ENCODE results near the gene ZBED4.
"Not testable (repeated sequence)": the region's sequence is repeated elsewhere in the genome, so short reads cannot be mapped to it uniquely, and the experiment has no call there.

ZBED4 gene, protein sequence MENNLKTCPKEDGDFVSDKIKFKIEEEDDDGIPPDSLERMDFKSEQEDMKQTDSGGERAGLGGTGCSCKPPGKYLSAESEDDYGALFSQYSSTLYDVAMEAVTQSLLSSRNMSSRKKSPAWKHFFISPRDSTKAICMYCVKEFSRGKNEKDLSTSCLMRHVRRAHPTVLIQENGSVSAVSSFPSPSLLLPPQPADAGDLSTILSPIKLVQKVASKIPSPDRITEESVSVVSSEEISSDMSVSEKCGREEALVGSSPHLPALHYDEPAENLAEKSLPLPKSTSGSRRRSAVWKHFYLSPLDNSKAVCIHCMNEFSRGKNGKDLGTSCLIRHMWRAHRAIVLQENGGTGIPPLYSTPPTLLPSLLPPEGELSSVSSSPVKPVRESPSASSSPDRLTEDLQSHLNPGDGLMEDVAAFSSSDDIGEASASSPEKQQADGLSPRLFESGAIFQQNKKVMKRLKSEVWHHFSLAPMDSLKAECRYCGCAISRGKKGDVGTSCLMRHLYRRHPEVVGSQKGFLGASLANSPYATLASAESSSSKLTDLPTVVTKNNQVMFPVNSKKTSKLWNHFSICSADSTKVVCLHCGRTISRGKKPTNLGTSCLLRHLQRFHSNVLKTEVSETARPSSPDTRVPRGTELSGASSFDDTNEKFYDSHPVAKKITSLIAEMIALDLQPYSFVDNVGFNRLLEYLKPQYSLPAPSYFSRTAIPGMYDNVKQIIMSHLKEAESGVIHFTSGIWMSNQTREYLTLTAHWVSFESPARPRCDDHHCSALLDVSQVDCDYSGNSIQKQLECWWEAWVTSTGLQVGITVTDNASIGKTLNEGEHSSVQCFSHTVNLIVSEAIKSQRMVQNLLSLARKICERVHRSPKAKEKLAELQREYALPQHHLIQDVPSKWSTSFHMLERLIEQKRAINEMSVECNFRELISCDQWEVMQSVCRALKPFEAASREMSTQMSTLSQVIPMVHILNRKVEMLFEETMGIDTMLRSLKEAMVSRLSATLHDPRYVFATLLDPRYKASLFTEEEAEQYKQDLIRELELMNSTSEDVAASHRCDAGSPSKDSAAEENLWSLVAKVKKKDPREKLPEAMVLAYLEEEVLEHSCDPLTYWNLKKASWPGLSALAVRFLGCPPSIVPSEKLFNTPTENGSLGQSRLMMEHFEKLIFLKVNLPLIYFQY

DNA sequence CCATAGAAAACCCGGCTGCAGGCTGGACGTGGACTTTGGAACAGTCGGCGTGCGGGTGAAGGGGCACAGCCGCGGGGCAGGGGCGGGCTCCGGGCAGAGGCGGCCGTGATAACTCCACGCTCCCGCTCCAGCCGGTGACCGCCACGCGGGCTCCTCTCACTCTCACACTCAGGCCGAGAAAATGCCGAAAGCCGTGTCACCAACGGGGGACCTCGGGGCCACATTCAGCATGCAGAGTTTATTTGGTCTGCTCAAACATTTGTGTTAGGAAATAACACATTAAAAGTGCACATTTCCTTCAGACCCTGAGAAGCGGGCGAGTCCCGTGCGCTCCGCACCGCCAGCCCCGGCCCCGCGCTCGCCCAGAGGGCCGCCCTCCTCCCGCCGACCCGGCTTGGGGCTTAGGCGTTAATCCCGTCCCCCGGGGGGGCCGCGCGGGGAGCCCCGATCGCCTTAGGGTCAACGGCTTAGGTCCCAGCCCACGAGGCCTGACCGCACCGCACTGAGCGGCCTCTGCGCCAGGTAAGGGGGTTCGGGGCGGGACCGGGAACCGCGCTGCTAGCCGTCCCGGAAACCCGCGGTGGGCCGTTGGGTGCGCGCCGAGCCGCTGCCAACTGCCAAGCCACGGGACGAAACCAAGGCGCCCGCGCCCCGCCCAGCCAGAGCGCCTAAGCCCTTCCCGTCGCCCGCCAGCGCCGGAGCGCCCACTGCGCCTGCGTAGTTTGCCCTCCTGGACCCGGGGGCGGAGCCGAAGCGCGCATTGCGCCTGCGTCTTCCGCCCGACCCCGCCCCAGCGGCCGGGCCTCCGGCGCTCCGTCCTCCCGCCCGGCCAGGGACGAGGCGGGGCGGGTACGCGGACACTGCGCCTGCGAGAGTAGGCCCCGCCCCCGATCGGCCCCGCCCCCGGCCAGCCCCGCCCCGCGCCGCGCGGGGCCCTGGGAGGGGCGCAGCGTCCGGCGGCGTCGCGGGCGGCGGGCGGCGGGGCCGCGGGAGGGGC lies at the start of gene ZBED4:
Gene ZBED4 (plus strand): TSS at position 947 of the 997 bp plus-strand sequence. CDS start 29,819 bp downstream, outside the sequence.
- H3K4me3 ChIP-seq (ENCODE audit: low read length): peak within 1 kb of the TSS; percentile 94
- no peak for TF ChIP-seq ZNF274 (IDR thresholded peaks at IDR 0.05; ENCODE audit: low read depth, low read length)

DNA sequence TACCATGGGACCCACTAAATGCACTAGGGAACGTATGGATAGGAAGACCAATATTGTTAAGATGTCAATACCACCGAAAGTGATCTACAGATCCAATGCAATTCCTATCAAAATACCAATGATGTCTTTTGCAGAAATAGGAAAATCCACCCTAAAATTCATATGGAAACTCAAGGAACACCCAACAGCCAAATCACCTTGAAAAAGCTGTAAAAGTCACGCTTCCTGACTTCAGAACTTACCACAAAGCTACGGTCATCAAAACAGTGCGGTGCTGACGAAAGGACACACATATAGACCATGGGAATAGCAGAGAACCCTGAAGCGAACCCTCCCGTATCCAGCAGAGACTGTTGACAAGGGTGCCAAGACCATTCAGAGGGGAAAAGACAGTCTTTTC lies 46.5 kb upstream of the ZBED4 start:
- H3K4me3 ChIP-seq (ENCODE audit: low read length): no peak overlapping the region
- no peak for TF ChIP-seq ZNF274 (IDR thresholded peaks at IDR 0.05; ENCODE audit: low read depth, low read length)

DNA sequence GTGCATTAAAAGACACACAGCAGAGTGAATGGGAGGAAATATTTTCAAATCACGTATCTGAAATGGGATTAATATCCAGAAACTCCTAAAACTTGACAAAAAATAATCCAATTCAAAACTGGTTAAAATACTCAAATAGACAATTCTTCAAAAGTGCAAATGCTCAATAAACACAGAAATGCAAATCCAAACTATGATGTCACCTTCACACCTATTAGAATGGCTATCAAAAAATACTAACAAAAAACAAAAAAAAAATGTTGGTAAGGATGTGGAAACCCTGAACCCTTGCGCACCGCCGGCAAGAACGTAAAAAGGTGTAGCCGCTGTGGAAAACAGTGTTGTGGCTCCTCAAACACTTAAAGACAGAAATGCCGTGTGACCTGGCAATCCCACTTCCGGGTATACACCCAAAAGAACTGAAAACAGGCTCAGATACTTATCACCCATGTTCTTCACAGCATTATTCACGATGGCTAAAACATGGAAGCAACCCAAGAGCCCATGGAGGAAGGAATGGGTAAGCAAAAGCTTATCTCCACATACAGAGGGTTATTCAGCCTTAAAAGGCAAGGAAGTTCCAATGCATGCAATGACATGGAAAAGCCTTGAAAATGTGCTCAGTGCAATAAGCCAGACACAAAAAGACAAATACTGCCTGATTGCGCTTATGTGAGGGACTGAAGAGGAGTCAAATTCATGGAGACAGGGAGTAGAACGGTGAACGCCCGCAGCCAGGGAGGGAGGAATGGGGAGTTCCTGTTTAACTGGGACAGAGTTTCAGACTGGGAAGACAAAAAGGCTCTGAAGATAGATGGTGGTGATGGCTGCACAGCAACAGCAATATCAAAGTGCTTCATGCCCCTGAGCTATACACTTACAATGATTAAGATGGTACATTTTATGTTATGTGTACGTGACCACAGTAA lies 45.6 kb upstream of the ZBED4 start:
- TF ChIP-seq ZNF274 (IDR thresholded peaks at IDR 0.05; ENCODE audit: low read depth, low read length): no peak

DNA sequence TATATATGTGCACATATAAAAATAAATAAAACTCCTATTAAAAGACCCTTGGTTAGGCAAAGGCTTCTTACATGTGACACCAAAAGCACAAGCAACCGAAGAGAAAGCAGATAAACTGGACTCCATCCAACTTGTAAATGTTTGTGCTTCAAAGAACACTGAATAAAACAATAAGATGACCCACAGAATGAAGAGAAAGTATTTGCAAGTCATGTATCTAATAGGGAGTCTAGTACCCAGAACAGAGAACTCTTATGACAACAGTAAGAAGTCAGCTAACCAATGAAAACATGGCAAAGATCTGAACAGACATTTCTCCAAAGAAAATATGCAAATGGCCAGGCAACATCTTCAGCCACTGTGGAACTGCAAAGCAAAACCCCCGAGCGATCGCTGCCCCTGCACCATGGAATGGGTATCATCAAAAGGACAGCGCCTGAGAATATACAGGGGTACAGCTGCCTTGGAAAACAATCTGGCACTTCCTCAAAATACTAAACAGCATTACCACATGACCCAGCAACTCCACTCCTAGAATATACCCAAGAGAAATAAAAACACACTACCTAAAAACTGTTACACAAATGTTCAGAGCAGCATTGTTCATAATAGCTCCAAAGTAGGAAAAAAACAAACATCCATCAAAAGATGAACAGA lies 43.2 kb upstream of the ZBED4 start:
- TF ChIP-seq ZNF274 (IDR thresholded peaks at IDR 0.05; ENCODE audit: low read depth, low read length): no peak
- no peak overlapping the region for H3K4me3 ChIP-seq (ENCODE audit: low read length)

More for the DNA sequence above, 45.6 kb upstream of the ZBED4 start:
- H3K4me3 ChIP-seq (ENCODE audit: low read length): no peak overlapping the region

DNA sequence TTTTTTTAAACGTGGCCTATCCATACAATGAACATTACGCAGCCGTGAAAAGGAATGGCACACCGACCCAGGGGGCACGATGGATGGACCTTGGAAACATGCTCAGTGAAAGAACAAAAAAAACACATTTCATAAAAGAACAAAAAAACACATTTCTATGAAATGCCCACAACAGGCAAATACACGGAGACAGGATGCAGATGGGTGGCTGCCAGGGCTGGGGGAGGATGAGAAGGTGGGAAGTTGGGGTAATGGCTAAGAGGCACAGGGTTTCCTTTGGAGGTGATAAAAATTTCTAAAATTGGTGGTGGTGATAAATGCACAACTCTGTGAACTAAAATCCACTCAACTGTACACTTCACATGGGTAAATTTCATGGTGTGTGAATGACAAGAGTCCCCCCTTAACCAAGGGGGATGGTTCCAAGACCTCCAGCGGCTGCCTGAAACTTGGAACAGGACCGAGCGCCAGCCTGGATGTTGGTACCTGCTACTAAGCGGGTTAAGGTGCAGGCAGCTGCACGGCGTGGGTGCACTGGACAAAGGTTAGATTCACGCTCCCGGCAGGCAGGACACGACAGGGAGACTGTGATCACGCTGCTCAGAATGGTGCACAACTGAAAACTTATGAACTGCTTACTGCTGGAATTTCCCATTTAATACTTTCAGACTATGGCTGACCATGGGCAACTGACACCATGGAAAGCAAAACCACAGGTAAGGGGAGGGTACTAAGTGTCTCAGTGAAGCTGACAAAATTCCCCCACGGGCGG lies 42.4 kb upstream of the ZBED4 start:
- TF ChIP-seq ZNF274 (IDR thresholded peaks at IDR 0.05; ENCODE audit: low read depth, low read length): no peak
- peak overlapping the region; percentile 5; the same call in 1 of the 2 replicates for H3K4me3 ChIP-seq (ENCODE audit: low read length)

DNA sequence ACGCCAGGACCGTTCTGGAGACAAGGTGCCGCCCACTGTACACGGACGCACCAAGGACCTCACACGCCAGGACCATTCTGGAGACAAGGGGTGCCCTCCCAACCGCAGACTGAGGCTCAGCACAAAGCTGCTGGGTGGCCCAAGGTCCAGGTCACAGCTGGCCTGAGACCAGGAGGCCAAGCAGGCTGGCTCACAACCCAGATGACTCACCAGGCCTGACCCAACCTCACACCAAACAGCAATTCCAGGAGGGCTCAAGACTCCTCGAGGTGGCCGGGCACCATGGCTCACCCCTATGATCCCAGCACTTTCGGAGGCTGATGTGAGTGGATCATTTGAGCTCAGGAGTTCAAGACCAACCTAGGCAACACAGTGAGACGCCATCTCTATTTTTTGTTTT lies 40.8 kb upstream of the ZBED4 start:
- no peak for TF ChIP-seq ZNF274 (IDR thresholded peaks at IDR 0.05; ENCODE audit: low read depth, low read length)

DNA sequence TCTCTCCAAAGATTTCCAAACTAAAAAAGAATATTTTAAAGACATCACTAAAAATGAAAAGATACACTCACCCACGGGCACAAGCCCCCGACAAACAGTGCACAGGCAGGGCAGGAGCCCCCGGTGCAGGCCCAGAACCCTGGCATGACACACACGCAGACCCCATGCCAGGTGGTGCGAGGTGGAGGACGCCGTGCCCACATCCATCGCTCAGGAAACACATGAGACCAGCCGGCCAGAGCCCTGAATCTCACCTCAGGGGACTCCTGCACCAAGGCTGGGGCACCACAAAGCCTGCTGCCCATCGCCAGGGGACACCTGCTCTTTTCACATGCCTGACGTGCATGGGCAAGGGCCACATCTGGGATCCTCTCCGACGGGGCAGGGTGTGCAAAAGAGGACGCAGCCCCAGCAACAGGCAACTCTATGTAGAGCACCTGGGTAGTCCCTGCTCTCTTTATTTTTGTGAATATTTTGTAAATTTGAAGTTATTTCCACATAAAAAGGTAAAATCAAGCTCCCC lies 39.4 kb upstream of the ZBED4 start:
- no peak for TF ChIP-seq ZNF274 (IDR thresholded peaks at IDR 0.05; ENCODE audit: low read depth, low read length)
- no peak overlapping the region for H3K4me3 ChIP-seq (ENCODE audit: low read length)

More for the DNA sequence above, 40.8 kb upstream of the ZBED4 start:
- H3K4me3 ChIP-seq (ENCODE audit: low read length): no peak overlapping the region

DNA sequence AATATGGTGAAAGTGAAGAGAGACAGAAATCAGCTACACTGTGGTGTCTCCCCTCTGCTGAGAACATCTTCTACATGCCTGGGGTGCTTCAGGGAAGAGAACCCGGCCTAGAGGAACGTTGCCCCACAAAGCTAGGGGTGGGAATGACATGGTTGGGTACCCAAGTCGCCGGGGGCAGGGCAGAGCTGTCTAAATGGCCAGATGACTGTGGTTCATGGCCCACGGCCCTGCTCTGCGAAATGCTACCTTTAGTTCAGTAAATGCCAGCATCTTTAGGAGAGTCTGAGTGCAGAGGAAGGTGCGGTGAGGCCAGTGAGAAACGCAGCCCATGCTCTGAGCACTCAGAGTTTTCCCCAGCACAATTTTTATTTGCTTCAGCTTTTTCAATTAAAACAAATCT lies 38.8 kb upstream of the ZBED4 start:
- no peak for TF ChIP-seq ZNF274 (IDR thresholded peaks at IDR 0.05; ENCODE audit: low read depth, low read length)

DNA sequence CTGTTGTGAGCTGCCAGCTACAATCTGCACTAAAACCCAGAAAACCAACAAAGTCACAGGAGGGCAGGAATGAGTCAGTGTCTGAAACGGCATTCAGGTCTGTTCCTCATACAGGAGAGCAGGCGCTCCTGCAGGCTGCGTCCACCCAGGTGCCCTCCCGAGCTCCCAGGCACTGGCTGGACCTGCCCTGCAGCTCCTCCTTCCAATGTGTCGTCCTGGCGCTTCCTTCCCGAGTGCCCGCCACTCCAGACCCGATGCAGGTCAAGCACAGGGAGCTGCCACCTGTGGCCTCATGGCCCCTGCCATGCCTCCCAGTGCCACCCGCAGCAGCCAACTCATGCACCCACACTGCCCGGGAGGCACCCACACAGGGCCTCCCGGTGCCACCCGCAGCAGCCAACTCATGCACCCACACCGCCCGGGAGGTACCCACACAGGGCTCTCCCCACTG lies 38.0 kb upstream of the ZBED4 start:
- TF ChIP-seq ZNF274 (IDR thresholded peaks at IDR 0.05; ENCODE audit: low read depth, low read length): no peak
- H3K4me3 ChIP-seq (ENCODE audit: low read length): no peak overlapping the region

More for the DNA sequence above, 38.8 kb upstream of the ZBED4 start:
- no peak overlapping the region for H3K4me3 ChIP-seq (ENCODE audit: low read length)

DNA sequence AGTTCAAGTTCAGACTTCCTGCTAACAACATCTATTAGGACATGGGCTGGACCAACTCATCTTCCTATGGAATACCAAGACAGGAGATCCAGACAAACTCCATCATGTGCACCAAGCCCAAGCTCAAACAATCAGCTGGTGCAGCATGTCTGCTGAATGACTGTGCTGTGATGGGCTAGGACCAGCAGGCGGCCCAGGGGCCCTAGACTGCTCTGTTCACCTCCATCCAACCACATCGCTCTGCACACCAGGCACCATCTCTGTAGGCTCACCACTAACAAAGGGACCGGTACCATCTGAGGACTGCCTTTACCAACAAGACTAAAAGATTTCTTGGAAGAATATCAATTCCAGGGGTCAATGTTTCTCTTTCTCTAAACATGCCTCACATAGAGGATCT lies 36.3 kb upstream of the ZBED4 start:
- TF ChIP-seq ZNF274 (IDR thresholded peaks at IDR 0.05; ENCODE audit: low read depth, low read length): no peak
- no peak overlapping the region for H3K4me3 ChIP-seq (ENCODE audit: low read length)

DNA sequence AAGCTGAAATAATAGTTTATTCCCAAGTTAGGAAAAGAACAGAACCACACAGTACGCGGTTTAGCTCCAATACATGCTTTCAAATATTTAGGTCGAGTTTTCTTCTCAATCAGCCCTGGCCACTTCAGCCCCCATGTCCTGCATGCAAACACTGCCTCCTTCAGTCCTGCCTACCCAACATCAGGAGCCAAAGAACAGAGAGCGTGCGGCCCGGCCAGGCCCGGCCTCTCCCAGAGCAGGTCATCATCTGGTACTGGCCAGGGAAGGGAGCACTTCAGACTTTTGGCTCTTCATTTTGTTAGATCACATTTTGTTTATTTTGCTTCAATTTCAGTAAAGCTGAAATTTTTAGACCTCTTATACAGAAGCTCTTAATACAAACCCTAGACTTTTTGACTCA lies 32.7 kb upstream of the ZBED4 start:
- H3K4me3 ChIP-seq (ENCODE audit: low read length): no peak overlapping the region
- TF ChIP-seq ZNF274 (IDR thresholded peaks at IDR 0.05; ENCODE audit: low read depth, low read length): no peak

DNA sequence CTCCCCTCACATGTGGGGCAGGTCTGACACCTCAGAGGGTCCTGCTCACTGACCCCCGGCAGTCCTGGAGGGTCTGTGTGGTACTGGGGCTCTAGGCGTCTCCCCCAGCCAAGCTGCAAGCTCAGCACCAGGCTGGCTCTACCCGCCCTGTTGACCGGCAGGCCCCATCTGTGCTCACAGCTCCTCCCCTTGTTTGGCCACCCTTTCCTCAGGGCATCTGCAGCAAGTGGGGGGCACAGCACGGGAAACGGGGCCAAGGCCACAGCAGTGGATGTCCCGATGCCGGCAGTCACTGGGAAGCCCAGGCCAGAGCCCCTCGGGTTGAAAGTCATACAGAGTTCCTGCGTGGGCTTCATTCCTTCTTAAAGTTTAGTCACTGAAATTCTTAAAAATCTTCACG lies 31.9 kb upstream of the ZBED4 start:
- not testable (repeated sequence) for H3K4me3 ChIP-seq (ENCODE audit: low read length)
